IMR-90 (cell line): ENCODE data around the gene TLNRD1. TPM values are rescaled to one million over a fixed set of nuclear protein-coding genes. Genes with fewer than 3 reads are reported as not detected.

Experiments used
- ATAC-seq: fragments of 200-7000 bp; cut with Tn5 transposase; 2 replicates; pipeline ENCODE4 v1.9.1; 2020; ENCODE audit warnings: low read depth, mild to moderate bottlenecking, moderate library complexity
- BruUV-seq: library from RNA; stranded (reverse); fragments of 400-500 nt; replicated peaks from 2 replicates; lab custom pipeline; 2021; lab: Mats Ljungman, UMichigan
- CTCF ChIA-PET: fragments of 300-600 bp; formaldehyde crosslinking; extraction: SDS; loops from one replicate; lab custom pipeline; 2021; ENCODE audit warnings: antibody characterized with exemption; lab: Yijun Ruan, JAX
- POLR2A ChIA-PET: fragments of 300-600 bp; sonication (Branson Sonifier 250); formaldehyde crosslinking; loops from one replicate; lab custom pipeline; 2022; ENCODE audit warnings: antibody characterized with exemption; ENCODE audit not compliant: unreplicated experiment; lab: Charles Lee
- DNase-seq: peaks from one replicate; pipeline ENCODE4 v3.0.0; 2013
- H2AFZ ChIP-seq: replicated peaks from 2 replicates; pipeline ENCODE3; 2013; ENCODE audit warnings: low read length, mild to moderate bottlenecking; ENCODE audit not compliant: poor library complexity
- H2AK5ac ChIP-seq: 2 replicates; pipeline ENCODE4 v1.6.1; 2013; ENCODE audit warnings: low read depth, low read length, inconsistent platforms
- H2AK9ac ChIP-seq: replicated peaks from 2 replicates; pipeline ENCODE3; 2013; ENCODE audit warnings: mild to moderate bottlenecking, low read depth, low read length, moderate library complexity; ENCODE audit not compliant: poor library complexity
- H2BK120ac ChIP-seq: 2 replicates; pipeline ENCODE4 v1.6.1; 2013; ENCODE audit warnings: low read depth, low read length, inconsistent platforms
- H2BK15ac ChIP-seq: 3 replicates; pipeline ENCODE4 v1.6.1; 2013; ENCODE audit warnings: low read depth, low read length, inconsistent platforms
- H2BK20ac ChIP-seq: 2 replicates; pipeline ENCODE4 v1.6.1; 2013; ENCODE audit warnings: low read depth, mild to moderate bottlenecking, inconsistent platforms, low read length, moderate library complexity
- H2BK5ac ChIP-seq: 2 replicates; pipeline ENCODE4 v1.6.1; 2013; ENCODE audit warnings: mild to moderate bottlenecking, low read depth, low read length, inconsistent platforms; ENCODE audit not compliant: poor library complexity, severe bottlenecking
- H3K14ac ChIP-seq: replicated peaks from 2 replicates; pipeline ENCODE4 v1.6.1; 2013; ENCODE audit warnings: low read depth, low read length, inconsistent platforms
- H3K18ac ChIP-seq: 2 replicates; pipeline ENCODE4 v1.6.1; 2013; ENCODE audit warnings: low read depth, low read length, control low read depth
- H3K23ac ChIP-seq: 2 replicates; pipeline ENCODE4 v1.6.1; 2013; ENCODE audit warnings: low read depth, low read length, inconsistent platforms
- H3K27ac ChIP-seq: 2 replicates; pipeline ENCODE4 v1.5.1; 2013; ENCODE audit warnings: mild to moderate bottlenecking, control low read depth, low read length; ENCODE audit not compliant: insufficient read depth
- H3K27me3 ChIP-seq: 2 replicates; pipeline ENCODE4 v1.6.1; 2013; ENCODE audit warnings: low read length; ENCODE audit not compliant: control insufficient read depth, insufficient read depth
- H3K36me3 ChIP-seq: 2 replicates; pipeline ENCODE4 v1.6.1; 2013; ENCODE audit warnings: low read length, mixed read lengths; ENCODE audit not compliant: control insufficient read depth, insufficient read depth
- H3K4ac ChIP-seq: 2 replicates; pipeline ENCODE4 v1.6.1; 2013; ENCODE audit warnings: low read depth, low read length, inconsistent platforms
- H3K4me1 ChIP-seq: 2 replicates; pipeline ENCODE4 v1.6.1; 2013; ENCODE audit warnings: low read length, mixed read lengths; ENCODE audit not compliant: control insufficient read depth, insufficient read depth
- H3K4me2 ChIP-seq: 2 replicates; pipeline ENCODE4 v1.6.1; 2013; ENCODE audit warnings: low read depth, mild to moderate bottlenecking, control low read depth, low read length, moderate library complexity
- H3K4me3 ChIP-seq: 2 replicates; pipeline ENCODE4 v1.5.1; 2013; ENCODE audit warnings: low read depth, mild to moderate bottlenecking, control low read depth, low read length, moderate library complexity; ENCODE audit not compliant: insufficient read depth
- H3K56ac ChIP-seq: 2 replicates; pipeline ENCODE4 v1.6.1; 2013; ENCODE audit warnings: low read length, inconsistent platforms; ENCODE audit not compliant: insufficient read depth; ENCODE audit errors: extremely low read depth
- H3K79me1 ChIP-seq, 2 experiments: 2 replicates each; pipeline ENCODE4 v1.6.1; 2013; ENCODE audit warnings: low read length in 2 of 2, inconsistent platforms in 1 of 2, low read depth in 1 of 2
- H3K9ac ChIP-seq: 2 replicates; pipeline ENCODE4 v1.6.1; 2013; ENCODE audit warnings: low read depth, low read length, control low read depth
- H3K9me1 ChIP-seq: 2 replicates; pipeline ENCODE4 v1.6.1; 2013; ENCODE audit warnings: low read length, inconsistent platforms; ENCODE audit not compliant: insufficient read depth
- H3K9me3 ChIP-seq: 2 replicates; pipeline ENCODE4 v1.6.1; 2013; ENCODE audit warnings: low read length; ENCODE audit not compliant: control insufficient read depth, insufficient read depth
- H4K20me1 ChIP-seq: 2 replicates; pipeline ENCODE4 v1.6.1; 2013; ENCODE audit warnings: low read length, inconsistent platforms; ENCODE audit not compliant: insufficient read depth
- H4K5ac ChIP-seq: 2 replicates; pipeline ENCODE4 v1.6.1; 2013; ENCODE audit warnings: mild to moderate bottlenecking, low read depth, low read length, control low read depth
- H4K8ac ChIP-seq, 2 experiments: 2 replicates each; pipeline ENCODE4 v1.6.1; 2013; ENCODE audit warnings: low read depth in 2 of 2, low read length in 2 of 2, control low read depth in 1 of 2, inconsistent platforms in 1 of 2
- H4K91ac ChIP-seq: 2 replicates; pipeline ENCODE4 v1.6.1; 2013; ENCODE audit warnings: low read depth, low read length, inconsistent platforms; ENCODE audit not compliant: insufficient read depth
- BHLHE40 ChIP-seq: fragments of 150-350 bp; IDR thresholded peaks from 2 replicates; pipeline ENCODE4 v1.6.1; 2016; ENCODE audit warnings: mild to moderate bottlenecking, low read depth, low read length
- CEBPB ChIP-seq: IDR thresholded peaks from 2 replicates; pipeline ENCODE4 v1.6.1; 2012; ENCODE audit warnings: low read depth, low read length, improper control_type of control experiment
- CHD1 ChIP-seq: IDR thresholded peaks from 2 replicates; pipeline ENCODE4 v1.6.1; 2012; ENCODE audit warnings: low read depth, low read length, improper control_type of control experiment
- CTCF ChIP-seq: conservative IDR thresholded peaks from 2 replicates; pipeline ENCODE4 v1.5.1; 2012; ENCODE audit warnings: mild to moderate bottlenecking, low read depth, low read length, improper control_type of control experiment
- ELK1 ChIP-seq: fragments of 150-350 bp; IDR thresholded peaks from 2 replicates; pipeline ENCODE4 v1.6.1; 2016; ENCODE audit warnings: low read depth, mild to moderate bottlenecking, low read length, moderate library complexity, borderline replicate concordance
- FOS ChIP-seq: fragments of 150-350 bp; IDR thresholded peaks from 2 replicates; pipeline ENCODE4 v1.6.1; 2016; ENCODE audit warnings: low read depth, low read length
- MAFK ChIP-seq: IDR thresholded peaks from 2 replicates; pipeline ENCODE4 v1.6.1; 2012; ENCODE audit warnings: low read depth, low read length, improper control_type of control experiment
- MAZ ChIP-seq: IDR thresholded peaks from 2 replicates; pipeline ENCODE4 v1.6.1; 2012; ENCODE audit warnings: low read depth, mild to moderate bottlenecking, low read length, improper control_type of control experiment, moderate library complexity, borderline replicate concordance
- MXI1 ChIP-seq: IDR thresholded peaks from 2 replicates; pipeline ENCODE4 v1.6.1; 2012; ENCODE audit warnings: low read depth, mild to moderate bottlenecking, low read length, moderate library complexity, borderline replicate concordance
- NFE2L2 ChIP-seq: fragments of 150-350 bp; IDR thresholded peaks from 2 replicates; pipeline ENCODE4 v1.6.1; 2016; ENCODE audit warnings: low read depth, mild to moderate bottlenecking, low read length
- POLR2A ChIP-seq: IDR thresholded peaks from 2 replicates; pipeline ENCODE4 v1.6.1; 2012; ENCODE audit warnings: mild to moderate bottlenecking, low read depth, low read length
- RAD21 ChIP-seq: IDR thresholded peaks from 2 replicates; pipeline ENCODE4 v1.6.1; 2012; ENCODE audit warnings: low read length, improper control_type of control experiment
- RCOR1 ChIP-seq: IDR thresholded peaks from 2 replicates; pipeline ENCODE4 v1.6.1; 2012; ENCODE audit warnings: mild to moderate bottlenecking, low read length, improper control_type of control experiment; ENCODE audit not compliant: insufficient replicate concordance
- RFX5 ChIP-seq: IDR thresholded peaks from 2 replicates; pipeline ENCODE4 v1.8.0; 2012; ENCODE audit warnings: low read depth, mild to moderate bottlenecking, low read length, moderate library complexity
- SMC3 ChIP-seq: fragments of 150-350 bp; IDR thresholded peaks from 2 replicates; pipeline ENCODE4 v1.6.1; 2016; ENCODE audit warnings: low read depth, mild to moderate bottlenecking, antibody characterized with exemption, low read length, moderate library complexity
- USF2 ChIP-seq: fragments of 150-350 bp; IDR thresholded peaks from 2 replicates; pipeline ENCODE4 v1.6.1; 2017; ENCODE audit warnings: mild to moderate bottlenecking, antibody characterized with exemption, low read length, low read depth
- WGBS, 2 experiments: methylation state at CpG; one replicate each; pipeline versions ENCODE4 v1.1.5 to v1.1.7; 2013; ENCODE audit warnings: missing lambda C conversion rate in 2 of 2; ENCODE audit not compliant: insufficient read length in 1 of 2; ENCODE audit errors: extremely low coverage in 2 of 2; 5-methylcytosine and 5-hydroxymethylcytosine counted together
- dilution Hi-C: fragments of 300-500 bp; cut with HindIII; formaldehyde crosslinking; loops from one replicate; pipeline ENCODE4 v1.14.3; 2018; ENCODE audit warnings: low sequenced_read_pairs; ENCODE audit not compliant: unreplicated experiment
- in situ Hi-C: fragments of 300-500 bp; cut with MboI; formaldehyde crosslinking; loops from 3 replicates; pipeline ENCODE4 v1.14.3; 2019; ENCODE audit warnings: low sequenced_read_pairs, inconsistent platforms, mixed read lengths
- intact Hi-C: fragments of 100-400 bp; cut with micrococcal nuclease; formaldehyde crosslinking; loops from 2 replicates; pipeline ENCODE4 v1.10.0; 2022
- polyA plus RNA-seq, 3 experiments: library from polyadenylated mRNA; depleted of rRNA; stranded (reverse); fragments of >200 nt; gene quantifications; 2 replicates each; pipeline ENCODE4 v1.2.3, GENCODE V29; 2012; ENCODE audit warnings: low replicate concordance in 1 of 3
- total RNA-seq: library from RNA; depleted of rRNA; stranded (reverse); fragments of >200 nt; gene quantifications from 2 replicates; pipeline ENCODE4 v1.2.3, GENCODE V29; 2012

Gene TLNRD1
- total and polyA plus RNA-seq, 2 of the 4 experiments (the other 2 are of a cell fraction) = 2.2 to 6.8 TPM

- Histone ChIP-seq H4K91ac (peak overlapping the region; percentile 83), H3K4ac (peak overlapping the region; percentile 87), H3K9me1 (peaks cover 3% of the 10 kb centered on the region; the same call in 1 of the 2 replicates), H3K9me3 (no peaks in the 10 kb centered on the region), H2AK5ac (peak overlapping the region; percentile 33), H2AK9ac (peak overlapping the region; percentile 97), H3K18ac (peak overlapping the region; percentile 82), H3K56ac (peak overlapping the region; percentile 77), H3K4me2 (peak overlapping the region; percentile 97), H4K5ac (peak overlapping the region; percentile 95), H3K27me3 (no peaks in the 10 kb centered on the region), H2BK15ac (peak overlapping the region; percentile 1; the same call in 2 of the 3 replicates), H2BK5ac (peak overlapping the region; percentile 91), H3K23ac (peak overlapping the region; percentile 95), H2AFZ (peak overlapping the region; percentile 96), H4K8ac (peak overlapping the region; percentile 41 to 90), H3K79me1 (peaks cover 23 to 34% of the 10 kb centered on the region in 2 experiments), H2BK20ac (no peak overlapping the region), H3K36me3 (peaks cover 14% of the 10 kb centered on the region; the same call in 1 of the 2 replicates), H3K9ac (peak overlapping the region; percentile 85), H3K14ac (peak overlapping the region; percentile 92), H3K27ac (peak overlapping the region; percentile 86), H3K4me1 (peaks cover 13% of the 10 kb centered on the region), H4K20me1 (peaks cover 31% of the 10 kb centered on the region), H3K4me3 (peak overlapping the region; percentile 89), H2BK120ac (peak overlapping the region; percentile 55)
- dilution Hi-C loops (no loop called here), in situ Hi-C loops (no loop called here), intact Hi-C loops (loop anchor here (2.0 to 5.0 kb wide), 2 partner anchors 97 to 267 kb away; no protein-coding TSS in a partner anchor)
- CTCF ChIA-PET = no interaction called here
- POLR2A ChIA-PET = interaction anchor here (0.6 to 1.4 kb wide), 5 partner anchors 9 to 412 kb away, joined by 3 to 12 read pairs (median 3); no protein-coding TSS in a partner anchor
- TF ChIP-seq CTCF (no peak), RCOR1 (no peak), RFX5 (no peak), MAZ (no peak), MXI1 (no peak), FOS (no peak), MAFK (no peak), CEBPB (no peak), NFE2L2 (no peak), POLR2A (no peak), SMC3 (no peak), CHD1 (no peak), BHLHE40 (no peak), USF2 (no peak), RAD21 (no peak), ELK1 (no peak)
- ATAC-seq = peak; percentile 0; the same call in 1 of the 2 replicates
- WGBS, 2 experiments = 0% methylated on average over 10 of the region's 21 CpGs; no CpG with 5 or more reads in 1 of the 2 experiments
- DNase-seq = no peak
- BruUV-seq = no TSS peak
Measured at GRCh38 chr15:81000144-81000623, 539 bp upstream of the TLNRD1 start.
